ENCODE measurements around the gene HIC1. TPM values are rescaled to one million over a fixed set of nuclear protein-coding genes. Genes with fewer than 3 reads are reported as not detected.

The HIC1 gene
- total RNA-seq, 1 experiment from 2014 or later, result 1.0 TPM

GRCh38 chr17:2015314-2015713 lies 39.6 kb upstream of the HIC1 start:
- ChIA-PET CTCF (interaction anchor here (0.9 kb wide), 1 partner anchor 297 kb away, joined by 4 read pairs; no protein-coding TSS in a partner anchor), POLR2A (no interaction called here)
- intact Hi-C loops (cut with micrococcal nuclease), result no loop called here
- Mint-ChIP-seq H3K27me3 (ENCODE audit: insufficient read depth, unreplicated experiment) (no peaks in the 10 kb centered on the region), H3K27ac (ENCODE audit: low read depth, unreplicated experiment) (no peak overlapping the region), H3K36me3 (ENCODE audit: insufficient read depth, unreplicated experiment) (no peaks in the 10 kb centered on the region), H3K9me3 (ENCODE audit: unreplicated experiment) (no peaks in the 10 kb centered on the region), H3K4me3 (ENCODE audit: unreplicated experiment) (no peak overlapping the region), H3K4me1 (ENCODE audit: insufficient read depth, unreplicated experiment) (peaks cover 39% of the 10 kb centered on the region)
- no TSS peak for BruUV-seq (replicated peaks)
- no peak for DNase-seq (ENCODE audit: unreplicated experiment)
- TF ChIP-seq CTCF (IDR thresholded peaks at IDR 0.05; ENCODE audit: unreplicated experiment), result no peak

GRCh38 chr17:2016494-2016893 lies 38.4 kb upstream of the HIC1 start:
- Mint-ChIP-seq H3K36me3 (ENCODE audit: insufficient read depth, unreplicated experiment) (no peaks in the 10 kb centered on the region), H3K27ac (ENCODE audit: low read depth, unreplicated experiment) (no peak overlapping the region), H3K27me3 (ENCODE audit: insufficient read depth, unreplicated experiment) (no peaks in the 10 kb centered on the region), H3K4me1 (ENCODE audit: insufficient read depth, unreplicated experiment) (peaks cover 34% of the 10 kb centered on the region), H3K4me3 (ENCODE audit: unreplicated experiment) (no peak overlapping the region), H3K9me3 (ENCODE audit: unreplicated experiment) (no peaks in the 10 kb centered on the region)
- BruUV-seq (replicated peaks), result no TSS peak
- intact Hi-C loops (cut with micrococcal nuclease), result no loop called here
- POLR2A ChIA-PET, result no interaction called here
- CTCF ChIA-PET, result interaction anchor here (0.6 kb wide), 1 partner anchor 26 kb away, joined by 3 read pairs; no protein-coding TSS in a partner anchor
- DNase-seq (ENCODE audit: unreplicated experiment), result no peak
- TF ChIP-seq CTCF (IDR thresholded peaks at IDR 0.05; ENCODE audit: unreplicated experiment), result no peak

GRCh38 chr17:2017274-2017941 lies 37.5 kb upstream of the HIC1 start:
- Mint-ChIP-seq H3K27me3 (ENCODE audit: insufficient read depth, unreplicated experiment) (no peaks in the 10 kb centered on the region), H3K9me3 (ENCODE audit: unreplicated experiment) (no peaks in the 10 kb centered on the region), H3K4me3 (ENCODE audit: unreplicated experiment) (no peak overlapping the region), H3K4me1 (ENCODE audit: insufficient read depth, unreplicated experiment) (peaks cover 25% of the 10 kb centered on the region), H3K36me3 (ENCODE audit: insufficient read depth, unreplicated experiment) (no peaks in the 10 kb centered on the region), H3K27ac (ENCODE audit: low read depth, unreplicated experiment) (no peak overlapping the region)
- TF ChIP-seq CTCF (IDR thresholded peaks at IDR 0.05; ENCODE audit: unreplicated experiment), result no peak
- no peak for DNase-seq (ENCODE audit: unreplicated experiment)
- no TSS peak for BruUV-seq (replicated peaks)
- ChIA-PET POLR2A (no interaction called here), CTCF (no interaction called here)
- intact Hi-C loops (cut with micrococcal nuclease), result no loop called here

- no peak for DNase-seq (ENCODE audit: unreplicated experiment)
- intact Hi-C loops (cut with micrococcal nuclease), result no loop called here
- CTCF ChIA-PET, result interaction anchor here (1.4 kb wide), 1 partner anchor 109 kb away, joined by 4 read pairs; no protein-coding TSS in a partner anchor
These were observed 36.0 kb upstream of the HIC1 start for GRCh38 chr17:2018716-2019510.

More at GRCh38 chr17:2018716-2019510, 36.0 kb upstream of the HIC1 start:
- POLR2A ChIA-PET, result interaction anchor here (1.4 kb wide), 1 partner anchor 10 kb away, joined by 6 read pairs; the partner anchor contains the start of gene DPH1
- Mint-ChIP-seq H3K4me3 (ENCODE audit: unreplicated experiment) (no peak overlapping the region), H3K9me3 (ENCODE audit: unreplicated experiment) (no peaks in the 10 kb centered on the region), H3K36me3 (ENCODE audit: insufficient read depth, unreplicated experiment) (no peaks in the 10 kb centered on the region), H3K27ac (ENCODE audit: low read depth, unreplicated experiment) (no peak overlapping the region), H3K4me1 (ENCODE audit: insufficient read depth, unreplicated experiment) (peaks cover 19% of the 10 kb centered on the region), H3K27me3 (ENCODE audit: insufficient read depth, unreplicated experiment) (no peaks in the 10 kb centered on the region)
- TF ChIP-seq CTCF (IDR thresholded peaks at IDR 0.05; ENCODE audit: unreplicated experiment), result no peak
- no TSS peak for BruUV-seq (replicated peaks)

Measured in MCF 10A (cell line).